HepG2 (cell line): ENCODE data around the gene MIDN. TPM values are rescaled to one million over a fixed set of nuclear protein-coding genes. Genes with fewer than 3 reads are reported as not detected.

ENCODE experiments used
- DMAP1 ChIP-seq: IDR thresholded peaks from 2 replicates; pipeline ENCODE4 v1.6.1; 2016
- DZIP1 ChIP-seq: sonication (generic); formaldehyde crosslinking; IDR thresholded peaks from 2 replicates; pipeline ENCODE4 v1.5.0; 2020; ENCODE audit warnings: mild to moderate bottlenecking, missing genetic modification reagents
- FOSL2 ChIP-seq: sonication (generic); formaldehyde crosslinking; IDR thresholded peaks from 2 replicates; pipeline ENCODE4 v1.4.0; 2020; ENCODE audit warnings: missing genetic modification reagents
- KLF15 ChIP-seq: sonication (generic); formaldehyde crosslinking; IDR thresholded peaks from 2 replicates; pipeline ENCODE4 v1.8.1; 2023; ENCODE audit warnings: borderline replicate concordance, mild to moderate bottlenecking, inconsistent platforms, missing genetic modification reagents, mixed read lengths
- MAFF ChIP-seq: IDR thresholded peaks from 2 replicates; pipeline ENCODE4 v1.6.1; 2011; ENCODE audit warnings: low read depth, low read length, improper control_type of control experiment
- MNT ChIP-seq: fragments of 450-650 bp; IDR thresholded peaks from 2 replicates; pipeline ENCODE4 v1.6.1; 2016
- YY1 ChIP-seq: IDR thresholded peaks from 2 replicates; pipeline ENCODE4 v1.6.1; 2011; ENCODE audit warnings: low read length, low read depth, moderate library complexity, mild to moderate bottlenecking; ENCODE audit not compliant: insufficient read depth, insufficient replicate concordance
- ZC3H13 ChIP-seq: sonication (generic); formaldehyde crosslinking; IDR thresholded peaks from 2 replicates; pipeline ENCODE4 v1.8.1; 2023; ENCODE audit warnings: mild to moderate bottlenecking, missing genetic modification reagents, moderate library complexity
- ZNF18 ChIP-seq: sonication (generic); formaldehyde crosslinking; IDR thresholded peaks from 2 replicates; pipeline ENCODE4 v1.8.0; 2022; ENCODE audit warnings: mild to moderate bottlenecking, missing genetic modification reagents; ENCODE audit not compliant: insufficient replicate concordance
- ZNF773 ChIP-seq: sonication (generic); formaldehyde crosslinking; IDR thresholded peaks from 2 replicates; pipeline ENCODE4 v1.4.0; 2020; ENCODE audit warnings: missing genetic modification reagents, borderline replicate concordance
- polyA plus RNA-seq, 8 experiments: library from polyadenylated mRNA; depleted of rRNA in 3 of 8; stranded (reverse) in 7 of 8; unstranded in 1 of 8; fragments of >200 nt; fragmentation: Illumina TruSeq in 4 of 8; extraction: Trizol in 4 of 8; gene quantifications; 2 replicates each; pipeline versions ENCODE4 v1.2.1 to v1.2.3, GENCODE V29; 2011 to 2016; ENCODE audit warnings: low read depth in 4 of 8, missing spikeins in 1 of 8, mixed read lengths in 1 of 8; ENCODE audit not compliant: insufficient read depth in 1 of 8
- total RNA-seq, 5 experiments: library from RNA; depleted of rRNA; stranded (reverse); fragments of >200 nt; fragmentation: Illumina TruSeq; extraction: Trizol; gene quantifications; 2 replicates each; pipeline ENCODE4 v1.2.3, GENCODE V29; 2016; ENCODE audit warnings: low read depth in 1 of 5
- TF ChIP-seq, protein P1 (sequence below): sonication (generic); formaldehyde crosslinking; IDR thresholded peaks from 2 replicates; pipeline ENCODE4 v1.8.0; 2022; ENCODE audit warnings: mild to moderate bottlenecking, missing genetic modification reagents, moderate library complexity
- TF ChIP-seq, protein P2 (sequence below): sonication (generic); formaldehyde crosslinking; IDR thresholded peaks from 2 replicates; pipeline ENCODE4 v1.4.0; 2020; ENCODE audit warnings: missing genetic modification reagents, borderline replicate concordance
- TF ChIP-seq, protein P3 (sequence below): IDR thresholded peaks from 2 replicates; pipeline ENCODE4 v1.6.1; 2016
- TF ChIP-seq, protein P4 (sequence below): sonication (generic); formaldehyde crosslinking; IDR thresholded peaks from 2 replicates; pipeline ENCODE4 v1.5.0; 2020; ENCODE audit warnings: missing genetic modification reagents, mild to moderate bottlenecking, borderline replicate concordance

Gene MIDN
- total and polyA plus RNA-seq, 2 of the 13 experiments (the other 11 are each of a cell fraction or from before 2014, with no cell fraction given), result 8.4 to 18.0 TPM

DNA sequence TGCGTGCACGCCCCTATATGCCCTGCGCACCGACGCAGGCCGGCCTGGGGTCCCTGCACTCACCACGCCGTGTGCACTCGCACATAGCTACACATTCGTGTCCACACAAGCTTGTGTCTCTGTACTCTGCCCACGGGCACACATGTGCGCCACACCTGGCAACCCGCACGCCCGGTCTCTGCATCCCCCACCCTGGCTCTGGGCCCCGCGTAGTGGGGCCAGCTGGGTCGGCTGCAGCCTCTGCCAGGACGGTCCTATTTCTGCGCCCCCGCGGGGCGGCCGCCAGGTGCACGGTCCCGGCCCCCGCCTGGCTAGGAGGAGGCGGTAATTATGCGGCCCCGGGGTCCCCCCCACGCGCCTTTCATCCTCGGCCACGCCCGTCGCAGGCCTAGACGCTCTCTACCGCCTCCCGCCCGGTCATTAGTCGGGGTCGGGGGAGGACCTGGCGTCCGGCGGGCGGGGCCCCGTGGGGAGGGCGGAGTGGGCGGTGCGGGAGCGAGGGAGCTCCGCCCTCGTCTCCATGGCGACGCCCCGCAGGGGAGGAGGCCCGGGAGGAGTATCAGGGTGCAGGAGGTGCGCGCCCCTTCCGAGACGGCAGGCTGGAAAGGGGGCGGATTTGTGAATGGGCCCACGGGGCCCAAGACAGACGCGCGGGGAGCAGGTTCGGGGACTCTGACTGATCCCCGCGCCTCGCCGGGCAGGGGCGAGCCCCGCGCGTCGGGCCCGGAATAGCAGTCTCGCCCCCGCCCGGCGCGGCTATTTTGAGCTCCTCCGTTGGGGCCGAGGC, 17.9 kb downstream of the MIDN start (continued):
- TF ChIP-seq ZNF773 (no peak), MAFF (no peak), YY1 (peak; percentile 14), DMAP1 (CRISPR knock-in tag) (peak; percentile 43; the same call in 1 of the 2 replicates), ZC3H13 (peak; percentile 58; the same call in 1 of the 2 replicates), KLF15 (no peak), FOSL2 (CRISPR knock-in tag) (peak; percentile 77), DZIP1 (CRISPR knock-in tag) (0 out of 2 replicates have a peak, but pooled peaks have one; percentile 18), MNT (peak; percentile 12; the same call in 1 of the 2 replicates), ZNF18 (peak; percentile 22)
- TF ChIP-seq, protein P1, sequence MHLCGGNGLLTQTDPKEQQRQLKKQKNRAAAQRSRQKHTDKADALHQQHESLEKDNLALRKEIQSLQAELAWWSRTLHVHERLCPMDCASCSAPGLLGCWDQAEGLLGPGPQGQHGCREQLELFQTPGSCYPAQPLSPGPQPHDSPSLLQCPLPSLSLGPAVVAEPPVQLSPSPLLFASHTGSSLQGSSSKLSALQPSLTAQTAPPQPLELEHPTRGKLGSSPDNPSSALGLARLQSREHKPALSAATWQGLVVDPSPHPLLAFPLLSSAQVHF, result 0 out of 2 replicates have a peak, but pooled peaks have one; percentile 13
- TF ChIP-seq, protein P2, sequence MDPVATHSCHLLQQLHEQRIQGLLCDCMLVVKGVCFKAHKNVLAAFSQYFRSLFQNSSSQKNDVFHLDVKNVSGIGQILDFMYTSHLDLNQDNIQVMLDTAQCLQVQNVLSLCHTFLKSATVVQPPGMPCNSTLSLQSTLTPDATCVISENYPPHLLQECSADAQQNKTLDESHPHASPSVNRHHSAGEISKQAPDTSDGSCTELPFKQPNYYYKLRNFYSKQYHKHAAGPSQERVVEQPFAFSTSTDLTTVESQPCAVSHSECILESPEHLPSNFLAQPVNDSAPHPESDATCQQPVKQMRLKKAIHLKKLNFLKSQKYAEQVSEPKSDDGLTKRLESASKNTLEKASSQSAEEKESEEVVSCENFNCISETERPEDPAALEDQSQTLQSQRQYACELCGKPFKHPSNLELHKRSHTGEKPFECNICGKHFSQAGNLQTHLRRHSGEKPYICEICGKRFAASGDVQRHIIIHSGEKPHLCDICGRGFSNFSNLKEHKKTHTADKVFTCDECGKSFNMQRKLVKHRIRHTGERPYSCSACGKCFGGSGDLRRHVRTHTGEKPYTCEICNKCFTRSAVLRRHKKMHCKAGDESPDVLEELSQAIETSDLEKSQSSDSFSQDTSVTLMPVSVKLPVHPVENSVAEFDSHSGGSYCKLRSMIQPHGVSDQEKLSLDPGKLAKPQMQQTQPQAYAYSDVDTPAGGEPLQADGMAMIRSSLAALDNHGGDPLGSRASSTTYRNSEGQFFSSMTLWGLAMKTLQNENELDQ (CRISPR knock-in tag), result no peak
- TF ChIP-seq, protein P3, sequence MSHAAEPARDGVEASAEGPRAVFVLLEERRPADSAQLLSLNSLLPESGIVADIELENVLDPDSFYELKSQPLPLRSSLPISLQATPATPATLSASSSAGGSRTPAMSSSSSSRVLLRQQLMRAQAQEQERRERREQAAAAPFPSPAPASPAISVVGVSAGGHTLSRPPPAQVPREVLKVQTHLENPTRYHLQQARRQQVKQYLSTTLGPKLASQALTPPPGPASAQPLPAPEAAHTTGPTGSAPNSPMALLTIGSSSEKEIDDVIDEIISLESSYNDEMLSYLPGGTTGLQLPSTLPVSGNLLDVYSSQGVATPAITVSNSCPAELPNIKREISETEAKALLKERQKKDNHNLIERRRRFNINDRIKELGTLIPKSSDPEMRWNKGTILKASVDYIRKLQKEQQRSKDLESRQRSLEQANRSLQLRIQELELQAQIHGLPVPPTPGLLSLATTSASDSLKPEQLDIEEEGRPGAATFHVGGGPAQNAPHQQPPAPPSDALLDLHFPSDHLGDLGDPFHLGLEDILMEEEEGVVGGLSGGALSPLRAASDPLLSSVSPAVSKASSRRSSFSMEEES (CRISPR knock-in tag), result peak; percentile 61; the same call in 1 of the 2 replicates
- TF ChIP-seq, protein P4, sequence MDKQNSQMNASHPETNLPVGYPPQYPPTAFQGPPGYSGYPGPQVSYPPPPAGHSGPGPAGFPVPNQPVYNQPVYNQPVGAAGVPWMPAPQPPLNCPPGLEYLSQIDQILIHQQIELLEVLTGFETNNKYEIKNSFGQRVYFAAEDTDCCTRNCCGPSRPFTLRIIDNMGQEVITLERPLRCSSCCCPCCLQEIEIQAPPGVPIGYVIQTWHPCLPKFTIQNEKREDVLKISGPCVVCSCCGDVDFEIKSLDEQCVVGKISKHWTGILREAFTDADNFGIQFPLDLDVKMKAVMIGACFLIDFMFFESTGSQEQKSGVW (CRISPR knock-in tag), result no peak
